Smooth muscle cell of bladder (primary cell): ENCODE results near the gene CUTC. TPM values are rescaled to one million over a fixed set of nuclear protein-coding genes. Genes with fewer than 3 reads are reported as not detected.

Source experiments
- total RNA-seq: library from RNA; depleted of rRNA; stranded (reverse); fragments of >200 nt; gene quantifications from 2 replicates; pipeline ENCODE4 v1.2.3, GENCODE V29; 2014

CUTC gene, protein sequence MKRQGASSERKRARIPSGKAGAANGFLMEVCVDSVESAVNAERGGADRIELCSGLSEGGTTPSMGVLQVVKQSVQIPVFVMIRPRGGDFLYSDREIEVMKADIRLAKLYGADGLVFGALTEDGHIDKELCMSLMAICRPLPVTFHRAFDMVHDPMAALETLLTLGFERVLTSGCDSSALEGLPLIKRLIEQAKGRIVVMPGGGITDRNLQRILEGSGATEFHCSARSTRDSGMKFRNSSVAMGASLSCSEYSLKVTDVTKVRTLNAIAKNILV
- 24.6 and 35.7 TPM in 2 replicates for total RNA-seq

DNA sequence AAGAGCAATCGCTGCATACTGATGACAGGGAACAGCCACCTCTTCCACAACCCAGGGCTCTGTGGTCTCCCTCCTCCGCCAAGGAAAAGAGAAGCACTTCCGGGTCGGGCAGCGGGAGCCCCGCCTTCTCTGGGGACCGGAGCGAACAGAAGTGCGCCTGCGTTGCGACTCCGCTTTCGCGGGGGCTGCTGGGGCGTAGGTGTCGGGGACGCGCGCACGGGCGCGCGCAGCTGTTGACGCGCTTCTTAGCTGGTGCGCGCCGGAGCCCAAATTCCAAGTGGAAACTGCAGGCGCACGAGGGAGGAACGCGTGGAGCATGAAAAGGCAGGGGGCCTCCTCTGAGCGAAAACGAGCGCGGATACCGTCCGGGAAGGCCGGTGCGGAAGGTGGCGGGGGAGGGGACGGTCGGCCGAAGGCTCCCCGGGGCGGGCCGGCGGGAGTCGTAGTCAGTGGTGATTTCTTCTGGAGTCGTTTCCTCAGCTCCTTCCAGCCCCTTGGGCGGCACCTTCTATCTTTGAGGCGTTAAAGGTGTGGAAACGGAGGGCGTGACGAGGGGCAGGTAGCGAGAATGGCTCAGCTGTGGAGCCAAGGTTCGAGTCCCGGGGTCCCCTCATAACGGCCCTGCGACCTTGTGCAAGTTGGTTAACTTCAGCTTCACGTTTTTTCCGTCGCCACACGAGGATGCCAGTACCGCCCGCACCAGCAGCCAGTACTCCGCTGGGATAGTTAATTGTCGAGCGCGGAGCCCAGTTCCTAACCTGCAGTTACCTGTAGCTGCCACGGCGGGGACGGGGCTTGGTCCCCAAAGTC lies at the start of gene CUTC, which contains the start of gene COX15:
TSS of gene CUTC (plus strand) at position 202 of the 810 bp plus-strand sequence. CDS start at position 317, 115 bp downstream.
TSS of gene COX15 (minus strand) at position 95 of the 810 bp plus-strand sequence. CDS start at position 17, 78 bp downstream.

DNA sequence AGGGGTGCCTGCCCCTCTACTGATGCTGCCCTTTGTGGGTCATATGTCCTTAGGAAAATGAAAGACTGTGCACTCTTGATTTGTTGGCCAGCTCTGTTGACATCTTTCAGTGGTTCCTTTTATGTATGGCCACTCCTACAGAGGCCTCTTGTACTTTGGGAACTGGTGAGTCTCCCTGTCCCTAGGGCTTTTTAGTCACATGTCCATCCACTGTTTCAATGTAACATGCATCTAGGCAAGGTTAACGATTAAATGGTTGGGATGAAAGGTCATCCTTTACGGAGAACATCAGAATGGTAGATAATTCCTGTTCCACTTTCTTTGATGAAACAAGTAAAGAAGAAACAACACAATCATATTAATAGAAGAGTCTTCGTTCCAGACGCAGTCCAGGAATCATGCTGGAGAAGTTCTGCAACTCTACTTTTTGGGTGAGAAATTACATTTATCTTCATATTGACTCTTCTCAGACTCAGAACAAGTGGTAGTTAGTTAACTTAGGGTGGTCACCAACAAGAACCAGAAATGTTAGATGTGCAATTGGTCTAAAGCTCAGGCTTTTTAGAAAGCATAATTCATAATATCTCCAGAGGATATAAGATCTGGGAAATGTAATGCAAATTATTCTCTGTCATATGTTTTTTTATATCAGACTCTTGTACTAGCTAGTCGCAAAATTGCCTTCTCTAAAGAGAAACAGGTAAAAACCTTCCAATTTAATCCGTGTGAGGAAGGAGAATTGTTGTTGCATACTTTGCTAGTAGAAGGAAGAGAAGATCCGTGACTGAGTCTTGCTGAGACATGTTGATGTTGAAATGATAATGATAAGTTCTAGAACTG lies 50.6 kb downstream of the CUTC start, which contains the start of gene ABCC2:
TSS of gene ABCC2 (plus strand) at position 194 of the 840 bp plus-strand sequence. CDS start at position 399, 205 bp downstream.

Other genes with a start within 250 kb of the CUTC start
- not detected in 2 replicates for gene NKX2-3, start 199.3 kb upstream of the CUTC start, total RNA-seq
- gene SLC25A28, start 111.8 kb upstream of the CUTC start, total RNA-seq = 23.2 and 28.6 TPM in 2 replicates
- gene ENTPD7, start 72.7 kb upstream of the CUTC start, total RNA-seq = 30.4 and 44.7 TPM in 2 replicates
- 38.1 and 42.2 TPM in 2 replicates for gene COX15, start 107 bp upstream of the CUTC start, total RNA-seq
- gene ABCC2, start 50.4 kb downstream of the CUTC start, total RNA-seq = 1.6 and 2.4 TPM in 2 replicates